HG02571 (cell line): ENCODE data around the gene PRMT2.

Experiments used
- ATAC-seq: cut with Tn5 transposase; IDR thresholded peaks from one replicate; pipeline ENCODE4 v1.9.1; 2021; ENCODE audit warnings: mild to moderate bottlenecking, moderate library complexity; ENCODE audit not compliant: unreplicated experiment

The PRMT2 gene

GRCh38 chr21:46639489-46640386 is 4.3 kb downstream of the PRMT2 start:
- ATAC-seq: no peak

DNA sequence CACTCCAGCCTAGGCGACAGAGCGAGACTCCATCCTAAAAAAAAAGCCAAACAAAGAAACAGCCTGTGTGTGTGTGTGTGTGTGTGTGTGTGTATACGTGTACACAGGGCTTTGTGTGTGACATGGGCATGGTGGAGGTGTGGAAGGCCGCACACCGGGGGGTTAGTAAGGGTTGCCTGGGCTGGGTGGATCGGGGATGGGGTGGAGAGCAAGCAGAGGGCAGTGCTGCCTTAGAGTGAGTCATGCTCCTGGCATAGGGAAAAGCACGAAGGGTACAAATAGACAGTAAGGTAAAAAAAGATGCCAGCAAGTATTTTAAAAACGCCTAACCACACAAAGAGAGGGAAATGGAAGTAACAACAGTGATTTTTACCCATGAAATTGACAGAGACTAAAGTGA is 6.2 kb downstream of the PRMT2 start:
- no peak for ATAC-seq

- ATAC-seq: no peak
Measured at GRCh38 chr21:46643379-46644177, 8.1 kb downstream of the PRMT2 start.

DNA sequence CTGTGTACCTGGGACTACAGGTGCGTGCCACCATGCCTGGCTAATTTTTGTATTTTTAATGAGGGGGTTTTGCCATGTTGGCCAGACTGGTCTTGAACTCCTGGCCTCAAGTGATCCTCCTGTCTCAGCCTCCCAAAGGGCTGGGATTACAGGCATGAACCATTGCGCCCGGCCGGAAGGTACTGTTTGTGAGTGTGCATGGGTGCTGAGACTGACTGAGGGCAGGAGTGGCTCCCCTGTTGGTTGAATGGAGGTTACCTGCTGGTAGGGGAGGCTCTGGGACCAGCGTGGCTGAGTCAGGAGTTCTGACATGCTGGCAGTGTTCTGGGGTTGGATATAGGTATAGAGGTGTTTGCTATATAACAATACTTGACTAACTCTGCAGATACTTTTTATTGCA is 10.4 kb downstream of the PRMT2 start:
- no peak for ATAC-seq

- ATAC-seq: no peak
Measured at GRCh38 chr21:46646541-46647154, 11.2 kb downstream of the PRMT2 start.

DNA sequence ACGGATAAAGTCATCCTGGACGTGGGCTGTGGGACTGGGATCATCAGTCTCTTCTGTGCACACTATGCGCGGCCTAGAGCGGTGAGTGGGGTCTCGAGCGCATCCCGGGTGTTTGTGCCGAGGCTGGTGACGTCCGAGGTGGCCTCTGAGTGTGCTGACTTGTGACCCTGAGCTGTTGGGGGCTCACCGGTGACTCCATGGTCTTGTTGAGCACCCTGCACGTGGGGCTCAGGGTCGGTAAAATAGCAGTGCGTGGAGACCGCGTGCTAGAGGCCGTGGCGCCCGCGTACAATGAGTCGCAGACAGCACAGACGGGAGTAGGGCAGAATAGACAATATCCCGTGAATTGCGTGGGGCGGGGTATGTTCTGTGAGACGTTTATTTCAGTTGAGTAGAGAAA is 13.1 kb downstream of the PRMT2 start:
- ATAC-seq: no peak

- ATAC-seq: no peak
Measured at GRCh38 chr21:46649356-46649755, 13.9 kb downstream of the PRMT2 start.

DNA sequence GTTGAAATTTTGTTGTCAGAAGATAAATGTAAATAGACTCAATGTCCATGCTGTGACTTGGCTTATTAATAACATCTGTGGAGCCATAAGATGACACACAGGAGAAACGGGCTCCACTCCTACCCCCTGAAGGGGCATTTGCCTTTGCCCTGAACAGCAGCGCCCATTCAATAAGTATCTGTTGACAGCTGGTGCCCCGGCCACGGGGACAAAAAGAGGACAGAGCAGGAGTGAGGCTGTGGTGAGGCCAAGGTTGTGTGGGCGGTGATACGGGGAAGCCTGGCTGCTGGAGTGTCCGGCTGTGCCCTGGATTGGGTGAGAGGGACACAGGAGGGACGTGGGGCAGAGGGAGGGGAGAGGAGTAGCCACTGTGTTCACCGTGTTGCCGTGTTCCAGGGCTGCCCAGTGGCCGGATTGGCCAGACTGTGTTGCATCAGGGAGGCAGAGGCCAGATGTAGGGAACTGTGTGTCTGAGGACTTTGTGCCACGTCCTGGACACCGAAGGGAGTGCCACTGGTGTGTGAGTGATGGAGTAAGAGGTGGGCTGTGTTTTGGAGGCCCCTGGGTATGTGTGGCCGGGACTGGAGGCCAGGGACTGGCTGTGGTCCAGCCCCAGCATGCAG is 15.1 kb downstream of the PRMT2 start:
- no peak for ATAC-seq

GRCh38 chr21:46651121-46651520 is 15.6 kb downstream of the PRMT2 start:
- no peak for ATAC-seq

- no peak for ATAC-seq
Measured at GRCh38 chr21:46655230-46655629, 19.8 kb downstream of the PRMT2 start.

- ATAC-seq: no peak
Measured at GRCh38 chr21:46656820-46657219, 21.3 kb downstream of the PRMT2 start.

- ATAC-seq: no peak
Measured at GRCh38 chr21:46660505-46660904, 25.0 kb downstream of the PRMT2 start.

GRCh38 chr21:46661211-46661625 is 25.7 kb downstream of the PRMT2 start:
- no peak for ATAC-seq

GRCh38 chr21:46661642-46662366 is 26.3 kb downstream of the PRMT2 start:
- ATAC-seq: no peak

- ATAC-seq: no peak
Measured at GRCh38 chr21:46662367-46662654, 26.8 kb downstream of the PRMT2 start.

- no peak for ATAC-seq
Measured at GRCh38 chr21:46662765-46663500, 27.5 kb downstream of the PRMT2 start.

DNA sequence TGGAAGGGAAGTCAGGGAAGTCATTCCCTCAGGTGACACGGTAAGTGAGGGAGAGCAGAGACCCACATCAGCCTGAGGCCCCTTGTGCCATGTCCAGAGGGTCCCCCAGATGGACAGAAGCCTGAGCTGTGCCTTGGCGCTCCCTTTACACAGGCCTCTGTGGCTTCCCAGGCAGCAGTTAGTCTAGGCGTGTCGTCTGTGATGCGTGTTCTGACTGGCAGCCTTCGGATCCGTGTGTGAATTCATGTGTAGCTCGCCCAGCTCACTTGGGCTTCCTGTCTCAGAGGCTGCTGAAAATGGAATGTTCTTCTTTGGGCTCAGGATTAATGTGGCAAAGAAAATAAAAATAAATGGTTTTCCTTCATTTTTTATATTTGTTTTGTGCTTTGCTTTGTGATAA is 28.3 kb downstream of the PRMT2 start:
- no peak for ATAC-seq

DNA sequence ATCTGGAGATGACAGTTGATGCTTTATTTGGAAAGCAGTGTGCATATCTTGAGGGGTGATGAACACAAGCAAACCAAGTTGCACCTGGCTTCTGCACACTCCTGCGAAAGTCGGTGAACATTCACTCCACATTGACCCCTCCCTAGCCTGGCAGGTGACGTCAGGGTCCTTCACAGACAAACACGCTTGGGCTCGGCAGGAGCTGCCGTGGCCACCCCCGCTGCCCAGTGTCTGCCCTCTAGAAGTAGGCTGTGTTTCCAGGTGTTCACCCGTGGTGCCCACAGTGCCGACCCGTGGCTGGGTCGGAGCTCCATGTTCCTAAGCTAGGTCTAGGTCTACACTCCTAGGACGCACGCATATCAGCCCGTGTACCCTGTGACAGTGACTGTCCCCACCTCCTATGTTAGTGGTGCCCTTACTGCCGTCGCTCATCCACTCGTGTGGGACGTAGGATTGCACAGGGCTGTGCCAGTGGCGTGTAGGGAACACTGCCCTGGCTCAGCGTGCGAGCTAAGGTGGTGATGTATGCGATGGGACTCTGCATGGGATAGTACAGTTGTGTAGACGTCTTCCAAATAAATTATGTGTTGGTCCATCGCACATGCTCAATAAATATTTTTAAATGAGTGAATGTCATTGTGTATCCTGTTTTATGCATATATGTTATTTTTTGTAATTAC is 29.0 kb downstream of the PRMT2 start:
- ATAC-seq: no peak

DNA sequence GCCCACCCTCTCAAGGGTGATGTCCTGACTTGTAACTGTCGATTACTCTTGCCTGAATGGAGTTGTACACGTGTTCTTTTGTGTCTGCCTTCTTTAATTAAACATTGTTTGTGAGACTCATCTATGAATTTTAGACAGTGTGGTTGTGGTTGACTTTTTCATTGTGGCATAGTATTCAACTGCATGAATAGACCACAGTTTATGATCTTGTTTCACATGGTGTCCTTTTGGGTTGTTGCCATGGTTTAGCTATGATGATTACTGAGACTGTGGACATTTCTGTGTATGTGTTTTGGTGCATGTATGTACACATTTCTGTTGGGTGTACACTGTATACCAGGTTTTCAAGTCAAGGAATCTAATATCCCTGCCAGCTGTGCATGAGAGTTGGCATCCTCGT is 30.1 kb downstream of the PRMT2 start:
- no peak for ATAC-seq
